Measurements from ENCODE around the gene HBM.

DNA sequence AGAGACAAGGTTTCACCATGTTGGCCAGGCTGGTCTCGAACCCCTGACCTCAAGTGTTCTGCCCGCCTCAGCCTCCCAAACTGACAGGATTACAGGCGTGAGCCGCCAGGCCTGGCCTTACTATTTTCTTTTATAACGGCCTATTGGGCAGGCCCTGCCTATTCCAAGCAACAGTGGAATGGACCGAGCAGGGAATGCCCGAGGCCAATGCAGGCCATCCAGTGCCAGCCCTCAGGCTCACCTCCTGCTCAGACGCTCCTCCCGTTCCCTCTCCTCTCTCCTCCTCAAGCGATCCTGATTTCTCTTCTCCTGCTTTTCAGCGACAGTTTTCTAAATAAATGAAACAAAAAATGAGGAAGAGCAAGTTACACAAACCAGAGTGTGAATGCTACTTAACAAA, 26.9 kb downstream of the HBM start:
- TF ChIP-seq CTCF (optimal IDR thresholded peaks at IDR 0.05 in 1 of 3, IDR thresholded peaks at IDR 0.05 in 1 of 3, conservative IDR thresholded peaks at IDR 0.05 in 1 of 3; ENCODE audit: extremely low read depth in 1 of 3, insufficient read depth in 2 of 3, low read length in 3 of 3) (no peak), EZH2 (IDR thresholded peaks at IDR 0.05; ENCODE audit: low read length) (no peak)

Measured in keratinocyte (primary cell).